Camera-type eye (tissue), 1 donor: ENCODE data around the gene SPOP. TPM values are rescaled to one million over a fixed set of nuclear protein-coding genes. Genes with fewer than 3 reads are reported as not detected.

Experiments used
- total RNA-seq: library from RNA; depleted of rRNA; stranded (reverse); fragments of >200 nt; gene quantifications from one replicate; pipeline ENCODE4 v1.2.3, GENCODE V29; 2014

SPOP gene
- 121 TPM for total RNA-seq

GRCh38 chr17:49677933-49678847 lies at the start of gene SPOP:
TSS of gene SPOP (minus strand) at chr17:49678097. CDS start at chr17:49622810, 55,287 bp downstream.

GRCh38 chr17:49707608-49708514 lies 30.0 kb upstream of the SPOP start, which contains the start of gene SLC35B1:
TSS of gene SLC35B1 (minus strand) at chr17:49707964. CDS start at chr17:49707833, 131 bp downstream.

GRCh38 chr17:49575679-49576087 lies 102.2 kb downstream of the SPOP start, which contains the start of gene NXPH3:
TSS of gene NXPH3 (plus strand) at chr17:49575871. CDS start at chr17:49576220, 349 bp downstream.

Other genes with a start within 250 kb of the SPOP start
- 47.4 TPM for gene NGFR, start 182.8 kb downstream of the SPOP start, total RNA-seq
- 6.5 TPM for gene NXPH3, start 102.2 kb downstream of the SPOP start, total RNA-seq
- 29.4 TPM for gene SLC35B1, start 29.9 kb upstream of the SPOP start, total RNA-seq
- 12.3 TPM for gene FAM117A, start 86.0 kb upstream of the SPOP start, total RNA-seq
- gene KAT7, start 110.6 kb upstream of the SPOP start, total RNA-seq = 58.3 TPM
- gene TAC4, start 170.0 kb upstream of the SPOP start, total RNA-seq = not detected